Measurements from ENCODE around the gene SLC16A13.
"Not testable (repeated sequence)": the region's sequence is repeated elsewhere in the genome, so short reads cannot be mapped to it uniquely, and the experiment has no call there.

The SLC16A13 gene

GRCh38 chr17:7063518-7064094, 27.8 kb downstream of the SLC16A13 start:
- DNase-seq (ENCODE audit: low read depth, low spot score): no peak

GRCh38 chr17:7064261-7064660, 28.4 kb downstream of the SLC16A13 start:
- no peak for DNase-seq (ENCODE audit: low read depth, low spot score)

GRCh38 chr17:7067198-7067597, 31.4 kb downstream of the SLC16A13 start:
- no peak for DNase-seq (ENCODE audit: low read depth, low spot score)

- DNase-seq (ENCODE audit: low read depth, low spot score): no peak
These were observed 32.5 kb downstream of the SLC16A13 start for GRCh38 chr17:7068268-7068667.

GRCh38 chr17:7070712-7071111, 34.9 kb downstream of the SLC16A13 start:
- DNase-seq (ENCODE audit: low read depth, low spot score): no peak

- DNase-seq (ENCODE audit: low read depth, low spot score): no peak
These were observed 36.6 kb downstream of the SLC16A13 start for GRCh38 chr17:7072406-7072805.

GRCh38 chr17:7074931-7075330, 39.1 kb downstream of the SLC16A13 start:
- no peak for DNase-seq (ENCODE audit: low read depth, low spot score)

GRCh38 chr17:7077911-7078546, 42.2 kb downstream of the SLC16A13 start:
- no peak for DNase-seq (ENCODE audit: low read depth, low spot score)

- DNase-seq (ENCODE audit: low read depth, low spot score): no peak
These were observed 42.9 kb downstream of the SLC16A13 start for GRCh38 chr17:7078711-7079110.

GRCh38 chr17:7079581-7080455, 44.0 kb downstream of the SLC16A13 start, which contains the start of gene CLEC10A:
TSS of gene CLEC10A (minus strand) at chr17:7080251. CDS start at chr17:7078812, 1,439 bp downstream.
- no peak for DNase-seq (ENCODE audit: low read depth, low spot score)

GRCh38 chr17:7080456-7081041, 44.7 kb downstream of the SLC16A13 start:
- no peak for DNase-seq (ENCODE audit: low read depth, low spot score)

- no peak for DNase-seq (ENCODE audit: low read depth, low spot score)
These were observed 45.7 kb downstream of the SLC16A13 start for GRCh38 chr17:7081341-7082062.

- DNase-seq (ENCODE audit: low read depth, low spot score): no peak
These were observed 47.8 kb downstream of the SLC16A13 start for GRCh38 chr17:7083592-7083991.

GRCh38 chr17:7084088-7084487, 48.3 kb downstream of the SLC16A13 start:
- DNase-seq (ENCODE audit: low read depth, low spot score): no peak

- DNase-seq (ENCODE audit: low read depth, low spot score): not testable (repeated sequence)
These were observed 52.6 kb downstream of the SLC16A13 start for GRCh38 chr17:7088442-7088841.

- DNase-seq (ENCODE audit: low read depth, low spot score): not testable (repeated sequence)
These were observed 53.8 kb downstream of the SLC16A13 start for GRCh38 chr17:7089570-7089969.

Data from iPS DF 19.7 (cell line).